ENCODE results near the gene ZMYND8.

The ZMYND8 gene

GRCh38 chr20:47173596-47174216, 182.8 kb downstream of the ZMYND8 start:
- DNase-seq (ENCODE audit: low spot score): no peak

- DNase-seq (ENCODE audit: low spot score): no peak
Measured at GRCh38 chr20:47172579-47172978, 183.9 kb downstream of the ZMYND8 start.

- DNase-seq (ENCODE audit: low spot score): no peak
Measured at GRCh38 chr20:47167846-47168245, 188.7 kb downstream of the ZMYND8 start.

GRCh38 chr20:47165376-47165865, 191.1 kb downstream of the ZMYND8 start:
- no peak for DNase-seq (ENCODE audit: low spot score)

GRCh38 chr20:47164140-47164539, 192.4 kb downstream of the ZMYND8 start:
- no peak for DNase-seq (ENCODE audit: low spot score)

- DNase-seq (ENCODE audit: low spot score): no peak
Measured at GRCh38 chr20:47161411-47161810, 195.1 kb downstream of the ZMYND8 start.

GRCh38 chr20:47160992-47161391, 195.5 kb downstream of the ZMYND8 start:
- no peak for DNase-seq (ENCODE audit: low spot score)

- no peak for DNase-seq (ENCODE audit: low spot score)
Measured at GRCh38 chr20:47160240-47160639, 196.3 kb downstream of the ZMYND8 start.

All from cerebellar cortex (tissue), 1 donor.